ENCODE measurements around the gene AATK. TPM values are rescaled to one million over a fixed set of nuclear protein-coding genes. Genes with fewer than 3 reads are reported as not detected.

Gene AATK
- total and polyA plus RNA-seq, 12 donors = 1.5 to 8.5 (median 6.2) TPM

DNA sequence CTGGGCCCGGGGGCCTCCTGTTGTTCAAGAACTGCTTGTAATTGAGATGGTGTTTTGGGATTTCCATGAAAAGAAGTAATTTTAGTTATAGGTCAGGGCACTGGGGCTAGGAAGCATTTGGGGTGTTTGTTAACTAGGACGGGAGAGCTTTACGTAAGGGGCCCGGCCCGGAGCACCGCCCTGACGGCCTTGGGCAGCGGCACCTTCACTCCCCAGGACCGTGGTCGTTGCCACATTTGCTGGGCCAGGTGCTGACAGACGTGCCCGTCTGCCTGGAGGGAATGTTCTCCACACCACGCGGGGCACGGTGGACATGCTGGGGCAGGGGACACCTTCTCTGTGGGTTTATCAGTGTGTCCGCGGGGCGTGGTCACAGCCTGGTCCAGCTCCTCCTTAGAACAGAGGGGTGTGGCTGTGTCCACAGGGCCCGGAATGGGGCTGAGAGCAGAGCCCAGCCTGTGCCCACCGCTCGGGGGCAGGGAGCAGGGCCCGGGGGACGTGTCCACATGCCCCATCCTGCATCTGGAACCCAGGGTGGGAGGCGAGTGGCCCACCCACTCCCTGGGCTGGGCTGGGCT lies 73.4 kb downstream of the AATK start:
- intact Hi-C loops (cut with DNase I) = loop anchor here in 1 of 10 donors (2.0 kb wide), 1 partner anchor 68 kb away; no protein-coding TSS in a partner anchor
- 94% methylated on average over 24 of the region's 24 CpGs for WGBS, 2 donors
- Histone ChIP-seq H3K4me1 (peaks cover 5 to 45% (median 9%) of the 10 kb centered on the region in 9 donors), H3K4me3 (no peak overlapping the region), H3K27ac (no peak overlapping the region), H3K9me3 (no peaks in the 10 kb centered on the region), H3K27me3 (no peaks in the 10 kb centered on the region), H3K36me3 (peaks cover 0 to 13% (median 0%) of the 10 kb centered on the region in 9 donors)
- no peak for DNase-seq
- TF ChIP-seq, protein P1, sequence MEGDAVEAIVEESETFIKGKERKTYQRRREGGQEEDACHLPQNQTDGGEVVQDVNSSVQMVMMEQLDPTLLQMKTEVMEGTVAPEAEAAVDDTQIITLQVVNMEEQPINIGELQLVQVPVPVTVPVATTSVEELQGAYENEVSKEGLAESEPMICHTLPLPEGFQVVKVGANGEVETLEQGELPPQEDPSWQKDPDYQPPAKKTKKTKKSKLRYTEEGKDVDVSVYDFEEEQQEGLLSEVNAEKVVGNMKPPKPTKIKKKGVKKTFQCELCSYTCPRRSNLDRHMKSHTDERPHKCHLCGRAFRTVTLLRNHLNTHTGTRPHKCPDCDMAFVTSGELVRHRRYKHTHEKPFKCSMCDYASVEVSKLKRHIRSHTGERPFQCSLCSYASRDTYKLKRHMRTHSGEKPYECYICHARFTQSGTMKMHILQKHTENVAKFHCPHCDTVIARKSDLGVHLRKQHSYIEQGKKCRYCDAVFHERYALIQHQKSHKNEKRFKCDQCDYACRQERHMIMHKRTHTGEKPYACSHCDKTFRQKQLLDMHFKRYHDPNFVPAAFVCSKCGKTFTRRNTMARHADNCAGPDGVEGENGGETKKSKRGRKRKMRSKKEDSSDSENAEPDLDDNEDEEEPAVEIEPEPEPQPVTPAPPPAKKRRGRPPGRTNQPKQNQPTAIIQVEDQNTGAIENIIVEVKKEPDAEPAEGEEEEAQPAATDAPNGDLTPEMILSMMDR (IDR thresholded peaks at IDR 0.05) = no peak
- ATAC-seq = no peak

DNA sequence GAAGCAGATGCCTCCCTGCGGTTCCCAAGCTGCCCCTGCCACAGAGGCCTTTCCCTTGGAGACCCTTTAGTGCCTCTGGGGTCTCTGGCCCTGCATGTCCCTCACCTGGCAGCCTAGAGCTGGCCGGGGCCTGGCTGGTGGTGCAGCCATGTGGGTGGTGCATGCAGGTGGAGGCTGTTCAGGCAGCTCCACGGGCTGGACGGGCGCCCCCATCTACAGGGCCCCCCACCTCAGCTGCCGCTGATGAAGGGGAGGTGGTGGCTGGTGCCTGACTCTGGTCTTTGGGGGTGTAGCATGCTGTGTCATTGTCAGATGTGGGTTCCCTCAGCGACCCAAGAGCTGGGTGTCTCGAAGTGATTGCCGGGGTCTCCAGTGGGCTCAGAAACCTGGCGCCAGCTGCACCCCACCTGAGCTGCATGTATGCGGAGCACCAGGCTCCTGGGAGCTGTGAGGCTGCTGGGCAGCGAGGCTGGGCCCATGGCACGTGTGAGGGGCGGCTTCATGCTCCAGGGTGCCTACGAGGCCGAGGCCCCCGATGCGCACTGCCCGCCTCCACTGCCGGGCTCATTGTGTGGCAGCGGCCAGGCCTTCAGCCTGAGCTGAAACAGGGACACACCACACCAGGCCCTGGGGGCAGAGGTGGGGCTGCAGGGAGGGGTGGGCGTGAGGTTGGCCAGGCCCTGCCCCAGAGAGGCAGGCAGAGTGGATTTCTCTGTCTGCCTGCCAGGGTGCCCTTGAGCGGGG lies 74.1 kb downstream of the AATK start:
- Histone ChIP-seq H3K4me3 (no peak overlapping the region), H3K4me1 (peaks cover 1 to 38% (median 9%) of the 10 kb centered on the region in 9 donors), H3K27ac (no peak overlapping the region), H3K27me3 (no peaks in the 10 kb centered on the region), H3K36me3 (peaks cover 0 to 20% (median 0%) of the 10 kb centered on the region in 9 donors), H3K9me3 (no peaks in the 10 kb centered on the region)
- ATAC-seq (no peak), DNase-seq (no peak)
- TF ChIP-seq, protein P1 (IDR thresholded peaks at IDR 0.05) = no peak
- whole genome bisulfite sequencing, 2 donors = 94 to 95% methylated on average over 23 of the region's 23 CpGs
- intact Hi-C loops (cut with DNase I) = loop anchor here in 1 of 10 donors (2.0 kb wide), 1 partner anchor 67 kb away; no protein-coding TSS in a partner anchor

DNA sequence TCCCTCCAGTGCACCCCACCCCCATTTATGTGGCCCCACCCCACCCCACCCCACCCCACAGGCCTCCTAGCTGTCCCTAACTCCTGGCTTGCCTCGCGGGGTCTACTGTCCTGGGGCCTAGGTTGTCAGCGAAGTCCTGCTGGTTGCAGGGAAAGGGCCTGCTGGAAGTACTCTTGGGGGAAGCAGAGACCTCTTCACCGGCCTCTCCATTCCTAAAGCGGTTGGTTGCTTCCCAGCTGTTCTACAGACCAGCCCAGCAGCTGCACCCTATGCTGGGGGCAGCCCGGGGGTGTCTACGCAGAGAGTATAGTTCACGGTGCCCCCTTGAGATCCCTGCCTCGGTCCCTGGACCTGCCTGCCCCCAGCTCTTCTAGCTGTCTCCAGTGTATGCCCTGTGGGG lies 74.9 kb downstream of the AATK start:
- H3K4me1 ChIP-seq = peaks cover 0 to 30% (median 9%) of the 10 kb centered on the region in 9 donors
- ATAC-seq = no peak
- no peaks in the 10 kb centered on the region for H3K27me3 ChIP-seq
- DNase-seq = no peak
- 91 to 94% methylated on average over 9 of the region's 9 CpGs for WGBS, 2 donors
- intact Hi-C loops (cut with DNase I) = no loop called here
- no peak overlapping the region for H3K27ac ChIP-seq
- TF ChIP-seq, protein P1 (IDR thresholded peaks at IDR 0.05) = no peak
- H3K9me3 ChIP-seq = no peaks in the 10 kb centered on the region
- H3K36me3 ChIP-seq = peaks cover 0 to 27% (median 0%) of the 10 kb centered on the region in 9 donors
- no peak overlapping the region for H3K4me3 ChIP-seq

DNA sequence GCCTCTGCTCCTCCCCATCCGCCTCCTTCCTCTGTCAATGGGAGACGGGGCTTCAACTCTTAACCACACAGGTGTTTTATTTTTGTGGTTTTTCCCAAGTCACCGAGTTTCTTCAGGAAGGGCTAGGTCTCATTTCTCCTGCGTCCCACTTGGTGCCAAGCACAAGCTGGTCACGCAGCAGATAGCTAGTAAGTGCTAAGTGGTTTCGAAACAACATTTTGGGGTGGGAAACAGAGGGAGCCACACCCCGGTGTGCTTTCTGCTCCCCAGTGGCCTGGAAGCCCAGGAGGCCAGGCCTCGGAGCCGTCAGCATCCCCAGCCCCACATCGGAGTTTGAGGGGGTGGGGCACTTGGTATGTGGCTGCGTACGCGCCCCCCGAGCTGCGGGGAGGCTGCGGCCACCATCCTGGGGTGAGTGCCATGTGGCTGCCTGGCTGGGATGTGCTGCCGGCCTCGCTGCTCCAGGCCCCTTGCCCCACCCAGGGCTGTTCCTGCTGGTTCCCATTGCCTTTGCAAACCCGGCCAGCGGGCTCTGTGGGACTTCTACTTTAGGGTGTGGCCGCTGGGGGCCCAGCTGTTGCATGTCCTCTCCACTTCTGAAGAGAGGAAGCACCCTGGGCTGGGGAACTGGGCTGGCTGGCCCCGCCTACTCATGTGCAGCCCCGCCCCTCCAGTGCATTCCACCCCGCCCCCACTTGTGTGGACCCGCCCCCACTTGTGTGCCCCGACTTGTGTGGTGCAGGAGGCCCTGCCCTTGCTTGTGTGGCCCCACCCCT lies 75.5 kb downstream of the AATK start:
- peaks cover 0 to 24% (median 8%) of the 10 kb centered on the region in 9 donors for H3K4me1 ChIP-seq
- intact Hi-C loops (cut with DNase I) = no loop called here
- H3K36me3 ChIP-seq = peaks cover 0 to 29% (median 0%) of the 10 kb centered on the region in 9 donors
- H3K9me3 ChIP-seq = no peaks in the 10 kb centered on the region
- ATAC-seq = peak in 4 of 8 donors; percentile 31 to 61 (median 48)
- no peak overlapping the region for H3K4me3 ChIP-seq
- H3K27me3 ChIP-seq = no peaks in the 10 kb centered on the region
- DNase-seq = peak in 1 of 2 donors; percentile 71
- TF ChIP-seq, protein P1 (IDR thresholded peaks at IDR 0.05) = no peak
- H3K27ac ChIP-seq = peak overlapping the region in 1 of 10 donors; percentile 10
- WGBS, 2 donors = 78 to 79% methylated on average over 26 of the region's 26 CpGs
